Vagina (tissue), 2 donors: Measurements from ENCODE around the gene C1QA. TPM values are rescaled to one million over a fixed set of nuclear protein-coding genes. Genes with fewer than 3 reads are reported as not detected.

Source experiments
- DNase-seq, 2 donors: peaks; one replicate each; pipeline ENCODE4 v3.0.0-alpha.2; 2017; ENCODE audit errors: extremely low spot score in 2 of 2
- H3K27ac ChIP-seq: fragments of 200-600 bp; sonication (generic); one replicate; pipeline ENCODE4 v1.5.1; 2019
- H3K27me3 ChIP-seq: fragments of 200-600 bp; sonication (generic); one replicate; pipeline ENCODE4 v1.5.1; 2019
- H3K36me3 ChIP-seq, 2 donors: fragments of 200-600 bp; sonication (generic); one replicate each; pipeline ENCODE4 v1.5.1; 2017 to 2019
- H3K4me1 ChIP-seq: fragments of 200-600 bp; sonication (generic); one replicate; pipeline ENCODE4 v1.5.1; 2019
- H3K4me3 ChIP-seq, 2 donors: fragments of 200-600 bp; sonication (generic); 1 replicate in 1 of 2; 2 replicates in 1 of 2; pipeline ENCODE4 v1.5.1; 2016 to 2019
- H3K9me3 ChIP-seq: fragments of 200-600 bp; sonication (generic); one replicate; pipeline ENCODE4 v1.5.1; 2019
- CTCF ChIP-seq, 3 experiments: fragments of 450-650 bp in 2 of 3; fragments of 200-600 bp in 1 of 3; sonication (generic) in 1 of 3; IDR thresholded peaks; one replicate each; pipeline ENCODE4 v1.5.1; 2017 to 2019; ENCODE audit warnings: antibody characterized with exemption in 3 of 3, mild to moderate bottlenecking in 2 of 3, moderate library complexity in 2 of 3
- POLR2A ChIP-seq, 2 donors: fragments of 450-650 bp; IDR thresholded peaks; one replicate each; pipeline ENCODE4 v1.6.1; 2017; ENCODE audit warnings: antibody characterized with exemption in 2 of 2, mild to moderate bottlenecking in 2 of 2, moderate library complexity in 2 of 2
- POLR2AphosphoS5 ChIP-seq, 2 donors: sonication (generic); formaldehyde crosslinking; IDR thresholded peaks; one replicate each; pipeline ENCODE4 v1.9.0; 2017; ENCODE audit warnings: antibody characterized with exemption in 2 of 2, mild to moderate bottlenecking in 2 of 2, low read depth in 1 of 2; ENCODE audit not compliant: insufficient read depth in 1 of 2
- intact Hi-C: fragments of 100-400 bp; cut with DNase I; formaldehyde crosslinking; loops from one replicate; pipeline ENCODE4 v1.15.1; 2023
- total RNA-seq: library from RNA; depleted of rRNA; stranded (reverse); fragments of >200 nt; gene quantifications from one replicate; pipeline ENCODE4 v1.2.3, GENCODE V29; 2016

C1QA gene
- total RNA-seq, 1 donor from 2014 or later, result 95.8 TPM

- H3K27me3 ChIP-seq, result no peaks in the 10 kb centered on the region
- no peak overlapping the region for H3K27ac ChIP-seq
- intact Hi-C loops, result loop anchor here (10.0 kb wide), 1 partner anchor 504 kb away; no protein-coding TSS in a partner anchor
- no peak overlapping the region for H3K4me3 ChIP-seq
- H3K4me1 ChIP-seq, result no peaks in the 10 kb centered on the region
- TF ChIP-seq POLR2AphosphoS5 (IDR thresholded peaks at IDR 0.05; ENCODE audit: insufficient read depth in 1 of 2, low read depth in 1 of 2) (no peak), CTCF (IDR thresholded peaks at IDR 0.05) (no peak), POLR2A (IDR thresholded peaks at IDR 0.05) (no peak)
- no peak for DNase-seq
- H3K36me3 ChIP-seq, result no peaks in the 10 kb centered on the region
- no peaks in the 10 kb centered on the region for H3K9me3 ChIP-seq
Observed at GRCh38 chr1:22638476-22639234, 2.2 kb downstream of the C1QA start.

DNA sequence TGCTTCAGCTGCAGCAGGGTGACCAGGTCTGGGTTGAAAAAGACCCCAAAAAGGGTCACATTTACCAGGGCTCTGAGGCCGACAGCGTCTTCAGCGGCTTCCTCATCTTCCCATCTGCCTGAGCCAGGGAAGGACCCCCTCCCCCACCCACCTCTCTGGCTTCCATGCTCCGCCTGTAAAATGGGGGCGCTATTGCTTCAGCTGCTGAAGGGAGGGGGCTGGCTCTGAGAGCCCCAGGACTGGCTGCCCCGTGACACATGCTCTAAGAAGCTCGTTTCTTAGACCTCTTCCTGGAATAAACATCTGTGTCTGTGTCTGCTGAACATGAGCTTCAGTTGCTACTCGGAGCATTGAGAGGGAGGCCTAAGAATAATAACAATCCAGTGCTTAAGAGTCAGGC is 2.9 kb downstream of the C1QA start:
- no peaks in the 10 kb centered on the region for H3K4me1 ChIP-seq
- no peak for DNase-seq
- TF ChIP-seq POLR2AphosphoS5 (IDR thresholded peaks at IDR 0.05; ENCODE audit: insufficient read depth in 1 of 2, low read depth in 1 of 2), result no peak
- TF ChIP-seq POLR2A (IDR thresholded peaks at IDR 0.05), result no peak
- TF ChIP-seq CTCF (IDR thresholded peaks at IDR 0.05), result no peak
- H3K9me3 ChIP-seq, result no peaks in the 10 kb centered on the region
- intact Hi-C loops, result loop anchor here (10.0 kb wide), 1 partner anchor 504 kb away; no protein-coding TSS in a partner anchor
- no peak overlapping the region for H3K4me3 ChIP-seq
- no peaks in the 10 kb centered on the region for H3K36me3 ChIP-seq
- H3K27me3 ChIP-seq, result no peaks in the 10 kb centered on the region
- no peak overlapping the region for H3K27ac ChIP-seq

GRCh38 chr1:22641247-22641646 is 4.8 kb downstream of the C1QA start:
- no peak overlapping the region for H3K27ac ChIP-seq
- DNase-seq, result no peak
- H3K9me3 ChIP-seq, result no peaks in the 10 kb centered on the region
- no peaks in the 10 kb centered on the region for H3K4me1 ChIP-seq
- no peak overlapping the region for H3K4me3 ChIP-seq
- TF ChIP-seq POLR2A (IDR thresholded peaks at IDR 0.05) (no peak), POLR2AphosphoS5 (IDR thresholded peaks at IDR 0.05; ENCODE audit: insufficient read depth in 1 of 2, low read depth in 1 of 2) (no peak), CTCF (IDR thresholded peaks at IDR 0.05) (no peak)
- H3K36me3 ChIP-seq, result no peaks in the 10 kb centered on the region
- no peaks in the 10 kb centered on the region for H3K27me3 ChIP-seq
- intact Hi-C loops, result loop anchor here (5.0 kb wide), 1 partner anchor 224 kb away; no protein-coding TSS in a partner anchor

DNA sequence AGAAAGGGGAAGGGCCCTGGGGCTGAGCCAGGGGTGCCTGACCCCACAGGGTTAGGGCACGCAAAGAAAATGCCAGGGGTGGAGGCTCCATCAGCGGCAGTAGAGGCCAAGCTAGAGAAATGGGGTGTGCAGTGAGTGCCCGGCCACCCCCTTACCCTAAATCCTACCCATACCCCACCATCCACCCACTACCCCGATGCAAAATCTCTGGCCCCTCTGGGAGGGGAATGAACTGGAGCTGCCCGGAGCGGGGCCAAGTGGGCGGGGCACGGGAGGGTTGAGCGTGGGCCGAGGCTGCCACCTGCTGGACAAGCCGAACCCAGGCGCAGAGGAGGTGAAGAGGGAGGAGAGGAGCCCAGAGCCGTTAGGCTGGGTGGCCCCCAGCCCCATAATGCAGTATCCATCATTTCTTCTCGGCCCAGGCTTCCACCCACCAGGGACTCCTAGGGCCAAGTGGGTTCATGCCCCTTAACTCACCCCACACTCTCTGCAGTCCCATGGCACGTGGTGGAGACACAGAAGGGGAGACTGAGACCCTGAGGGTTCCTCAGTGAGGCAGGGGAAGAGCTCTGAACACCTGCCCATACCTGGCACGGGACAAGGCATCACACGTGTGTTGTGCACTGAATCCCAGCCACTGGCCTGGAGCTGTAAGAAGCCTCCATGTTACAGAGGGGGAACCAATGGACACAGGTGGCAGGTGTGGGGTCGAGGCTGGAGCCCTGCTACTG is 5.6 kb downstream of the C1QA start:
- TF ChIP-seq CTCF (IDR thresholded peaks at IDR 0.05) (peak; percentile 78 to 90 (median 79)), POLR2AphosphoS5 (IDR thresholded peaks at IDR 0.05; ENCODE audit: insufficient read depth in 1 of 2, low read depth in 1 of 2) (peak in 1 of 2 donors; percentile 24), POLR2A (IDR thresholded peaks at IDR 0.05) (no peak)
- H3K27me3 ChIP-seq, result no peaks in the 10 kb centered on the region
- no peaks in the 10 kb centered on the region for H3K9me3 ChIP-seq
- H3K27ac ChIP-seq, result no peak overlapping the region
- H3K36me3 ChIP-seq, result no peaks in the 10 kb centered on the region
- H3K4me3 ChIP-seq, result peak overlapping the region in 1 of 2 donors; percentile 18
- no peaks in the 10 kb centered on the region for H3K4me1 ChIP-seq
- no peak for DNase-seq
- intact Hi-C loops, result loop anchor here (5.0 kb wide), 1 partner anchor 225 kb away; no protein-coding TSS in a partner anchor
